H1 (cell line): Measurements from ENCODE around the gene TCP11. TPM values are rescaled to one million over a fixed set of nuclear protein-coding genes. Genes with fewer than 3 reads are reported as not detected.
A peak's percentile ranks its signal among the peaks of the same experiment; 100 is the strongest.

Source experiments
- CTCF ChIA-PET: fragments of 300-600 bp; sonication (Branson Sonifier 250); formaldehyde crosslinking; loops from one replicate; lab custom pipeline; 2021; ENCODE audit not compliant: partially characterized antibody; lab: Charles Lee
- POLR2A ChIA-PET: fragments of 300-600 bp; sonication (Branson Sonifier 250); formaldehyde crosslinking; loops from one replicate; lab custom pipeline; 2021; ENCODE audit warnings: inconsistent platforms; ENCODE audit not compliant: partially characterized antibody; lab: Charles Lee
- DNase-seq, 2 experiments: peaks; one replicate each; pipeline versions ENCODE4 v3.0.0 to v3.0.0-alpha.2; 2010 to 2022; ENCODE audit warnings: low spot score in 2 of 2, low read depth in 1 of 2, mixed read lengths in 1 of 2
- FAIRE-seq: peaks from 2 replicates; lab custom pipeline; 2011; peaks lifted over from hg19 to GRCh38; lab: Jason Lieb, UNC
- H2AFZ ChIP-seq: 2 replicates; pipeline ENCODE4 v1.8.1; 2012; ENCODE audit warnings: low read length, inconsistent platforms
- H2AK5ac ChIP-seq: 2 replicates; pipeline ENCODE4 v1.6.1; 2013; ENCODE audit warnings: low read depth, low read length
- H2BK120ac ChIP-seq: replicated peaks from 2 replicates; pipeline ENCODE3; 2013; ENCODE audit warnings: low read depth, low read length, inconsistent platforms
- H2BK12ac ChIP-seq: 2 replicates; pipeline ENCODE4 v1.6.1; 2013; ENCODE audit warnings: low read depth, low read length
- H2BK15ac ChIP-seq: 2 replicates; pipeline ENCODE4 v1.6.1; 2013; ENCODE audit warnings: low read length
- H2BK20ac ChIP-seq: 2 replicates; pipeline ENCODE4 v1.6.1; 2013; ENCODE audit warnings: low read length
- H2BK5ac ChIP-seq: 2 replicates; pipeline ENCODE4 v1.6.1; 2013; ENCODE audit warnings: low read depth, low read length
- H3K14ac ChIP-seq: 2 replicates; pipeline ENCODE4 v1.6.1; 2013; ENCODE audit warnings: inconsistent platforms; ENCODE audit not compliant: insufficient read length
- H3K18ac ChIP-seq: 2 replicates; pipeline ENCODE4 v1.6.1; 2013; ENCODE audit warnings: low read length; ENCODE audit errors: extremely low read depth
- H3K23ac ChIP-seq: 2 replicates; pipeline ENCODE4 v1.6.1; 2013; ENCODE audit warnings: inconsistent platforms; ENCODE audit not compliant: insufficient read length
- H3K23me2 ChIP-seq: 2 replicates; pipeline ENCODE4 v1.6.1; 2013; ENCODE audit warnings: low read depth, low read length
- H3K27ac ChIP-seq: 2 replicates; pipeline ENCODE4 v1.6.1; 2011; ENCODE audit warnings: low read depth, low read length, inconsistent platforms
- H3K27me3 ChIP-seq, 4 experiments: replicated peaks in 1 of 4; 1 replicate in 1 of 4; 2 replicates in 3 of 4; pipeline versions ENCODE4 v1.6.1 to v1.8.1; 2011 to 2013; ENCODE audit warnings: low read length in 3 of 4, mild to moderate bottlenecking in 3 of 4, inconsistent platforms in 2 of 4, mixed read lengths in 2 of 4, moderate library complexity in 1 of 4; ENCODE audit not compliant: control insufficient read depth in 3 of 4, insufficient read depth in 3 of 4; ENCODE audit errors: extremely low read depth in 1 of 4
- H3K36me3 ChIP-seq, 4 experiments: 2 replicates each; pipeline versions ENCODE4 v1.6.1 to v1.8.1; 2011 to 2013; ENCODE audit warnings: mild to moderate bottlenecking in 4 of 4, low read length in 3 of 4, moderate library complexity in 2 of 4, control low read depth in 1 of 4, inconsistent platforms in 1 of 4; ENCODE audit not compliant: insufficient read depth in 4 of 4, control insufficient read depth in 2 of 4
- H3K4ac ChIP-seq: replicated peaks from 2 replicates; pipeline ENCODE3; 2013; ENCODE audit warnings: low read length, low read depth, mixed read lengths, inconsistent platforms; ENCODE audit not compliant: insufficient read length
- H3K4me1 ChIP-seq, 4 experiments: replicated peaks in 1 of 4; 1 replicate in 1 of 4; 2 replicates in 3 of 4; pipeline versions ENCODE4 v1.6.1 to v1.8.1; 2011 to 2013; ENCODE audit warnings: low read length in 3 of 4, inconsistent platforms in 2 of 4, mixed read lengths in 1 of 4; ENCODE audit not compliant: insufficient read depth in 4 of 4, control insufficient read depth in 3 of 4
- H3K4me2 ChIP-seq, 2 experiments: 2 replicates each; pipeline versions ENCODE4 v1.6.1 to v1.8.1; 2011 to 2013; ENCODE audit warnings: low read depth in 2 of 2, low read length in 2 of 2, control low read depth in 1 of 2, inconsistent platforms in 1 of 2, mild to moderate bottlenecking in 1 of 2; ENCODE audit not compliant: insufficient read depth in 1 of 2
- H3K4me3 ChIP-seq, 4 experiments: fragments of 200-600, 300-600 bp in 1 of 4; sonication (generic), shearing (Covaris generic), sonication (Bioruptor Twin) in 1 of 4; 2 replicates each; pipeline versions ENCODE4 v1.5.1 to v1.8.1; 2011 to 2016; ENCODE audit warnings: low read length in 4 of 4, low read depth in 3 of 4, control low read depth in 2 of 4, inconsistent platforms in 2 of 4, mild to moderate bottlenecking in 2 of 4, mixed read lengths in 1 of 4, moderate library complexity in 1 of 4; ENCODE audit not compliant: insufficient read depth in 2 of 4; ENCODE audit errors: extremely low read depth in 1 of 4
- H3K56ac ChIP-seq: replicated peaks from 2 replicates; pipeline ENCODE3; 2013; ENCODE audit warnings: low read depth, mild to moderate bottlenecking, mixed read lengths, low read length, inconsistent platforms; ENCODE audit not compliant: insufficient read length
- H3K79me1 ChIP-seq: 2 replicates; pipeline ENCODE4 v1.6.1; 2013; ENCODE audit warnings: low read depth, low read length, control low read depth
- H3K79me2 ChIP-seq, 2 experiments: 2 replicates each; pipeline versions ENCODE4 v1.6.1 to v1.8.1; 2012 to 2013; ENCODE audit warnings: low read length in 2 of 2, mild to moderate bottlenecking in 2 of 2, inconsistent platforms in 1 of 2; ENCODE audit not compliant: insufficient read depth in 2 of 2, control insufficient read depth in 1 of 2
- H3K9ac ChIP-seq, 4 experiments: replicated peaks in 1 of 4; 1 replicate in 1 of 4; 2 replicates in 3 of 4; pipeline versions ENCODE4 v1.6.1 to v1.8.1; 2011 to 2013; ENCODE audit warnings: low read depth in 3 of 4, low read length in 3 of 4, control low read depth in 2 of 4, mild to moderate bottlenecking in 2 of 4, moderate library complexity in 2 of 4, inconsistent platforms in 1 of 4; ENCODE audit errors: extremely low read depth in 1 of 4
- H3K9me3 ChIP-seq, 2 experiments: 2 replicates each; pipeline versions ENCODE4 v1.6.1 to v1.8.1; 2012 to 2013; ENCODE audit warnings: mild to moderate bottlenecking in 2 of 2, moderate library complexity in 2 of 2, control low read depth in 1 of 2, inconsistent platforms in 1 of 2, low read depth in 1 of 2, low read length in 1 of 2, mixed read lengths in 1 of 2; ENCODE audit not compliant: insufficient read depth in 2 of 2
- H4K20me1 ChIP-seq, 2 experiments: replicated peaks in 1 of 2; 2 replicates each; pipeline versions ENCODE3 to v1.8.1; 2011 to 2013; ENCODE audit warnings: inconsistent platforms in 2 of 2, low read length in 2 of 2, mild to moderate bottlenecking in 1 of 2; ENCODE audit not compliant: insufficient read depth in 2 of 2, control insufficient read depth in 1 of 2
- H4K5ac ChIP-seq: 2 replicates; pipeline ENCODE4 v1.6.1; 2013; ENCODE audit warnings: low read length, low read depth, mixed read lengths, inconsistent platforms; ENCODE audit not compliant: insufficient read length
- H4K8ac ChIP-seq: 2 replicates; pipeline ENCODE4 v1.8.0; 2013; ENCODE audit warnings: mild to moderate bottlenecking, moderate library complexity, low read length, inconsistent platforms; ENCODE audit not compliant: insufficient read depth; ENCODE audit errors: extremely low read depth
- H4K91ac ChIP-seq: replicated peaks from 2 replicates; pipeline ENCODE3; 2013; ENCODE audit warnings: low read length, mixed read lengths, inconsistent platforms; ENCODE audit not compliant: insufficient read length
- NRF1 ChIP-seq: IDR thresholded peaks from 2 replicates; pipeline ENCODE4 v1.6.1; 2011; ENCODE audit warnings: mild to moderate bottlenecking, low read depth, low read length, improper control_type of control experiment
- WGBS, 2 experiments: shearing (Covaris generic) in 1 of 2; methylation state at CpG; one replicate each; pipeline versions ENCODE4 v1.1.6 to v1.1.7; 2013 to 2015; ENCODE audit warnings: low lambda C conversion rate in 2 of 2, mixed read lengths in 2 of 2, inconsistent platforms in 1 of 2, low coverage in 1 of 2, missing lambda C conversion rate in 1 of 2; ENCODE audit not compliant: insufficient replicate concordance in 2 of 2, insufficient coverage in 1 of 2, insufficient read length in 1 of 2; ENCODE audit errors: extremely low coverage in 1 of 2, missing lambda C conversion rate in 1 of 2; 5-methylcytosine and 5-hydroxymethylcytosine counted together
- polyA plus RNA-seq, 7 experiments: library from polyadenylated mRNA; depleted of rRNA in 3 of 7; stranded (reverse) in 5 of 7; unstranded in 2 of 7; fragments of >200 nt in 5 of 7; fragments of 200-250 nt in 2 of 7; gene quantifications; 1 replicate in 5 of 7; 2 replicates in 1 of 7; 4 replicates in 1 of 7; pipeline versions ENCODE4 v1.2.1 to v1.2.3, GENCODE V29; 2011 to 2013; ENCODE audit warnings: missing spikeins in 2 of 7, mixed read lengths in 2 of 7
- total RNA-seq: library from RNA; stranded (reverse); fragmentation: NEBNext Ultra II Directional; extraction: Animal tissue kit (Norgen Biotek cat#: 25700); gene quantifications from 2 replicates; pipeline ENCODE4 v1.2.1, GENCODE V29; 2021

The TCP11 gene
- total and polyA plus RNA-seq, 2 of the 8 experiments (the other 6 are each of a cell fraction or from before 2014, with no cell fraction given) = 0.11 TPM; not detected in 1

GRCh38 chr6:35073766-35074471 lies 67.2 kb downstream of the TCP11 start:
- Histone ChIP-seq H3K27ac (no peak overlapping the region), H3K79me2 (no peaks in the 10 kb centered on the region), H3K14ac (no peak overlapping the region), H4K5ac (no peak overlapping the region), H3K4ac (no peak overlapping the region), H3K9me3 (no peaks in the 10 kb centered on the region), H2BK5ac (no peak overlapping the region), H4K20me1 (no peaks in the 10 kb centered on the region), H3K4me3 (no peak overlapping the region), H3K23ac (no peak overlapping the region), H3K27me3 (no peaks in the 10 kb centered on the region), H3K36me3 (peaks cover 0 to 5% (median 2%) of the 10 kb centered on the region in 4 experiments; a peak in 3 of 8 replicates), H3K79me1 (no peaks in the 10 kb centered on the region; the same call in 1 of the 2 replicates), H3K4me2 (no peak overlapping the region), H2BK120ac (no peak overlapping the region), H3K56ac (no peak overlapping the region), H2AK5ac (no peak overlapping the region), H2BK12ac (no peak overlapping the region), H3K23me2 (no peaks in the 10 kb centered on the region; the same call in 1 of the 2 replicates), H3K18ac (no peak overlapping the region), H3K9ac (no peak overlapping the region), H2AFZ (no peak overlapping the region), H2BK15ac (no peak overlapping the region), H4K8ac (0 out of 2 replicates have a peak overlapping the region, but pooled peaks have one; percentile 0), H3K4me1 (peaks cover 4 to 19% (median 9%) of the 10 kb centered on the region in 4 experiments), H2BK20ac (no peak overlapping the region), H4K91ac (no peak overlapping the region)
- no peak for FAIRE-seq
- WGBS, 2 experiments = 90% methylated on average over 20 of the region's 20 CpGs; no CpG with 5 or more reads in 1 of the 2 experiments
- no peak for DNase-seq
- POLR2A ChIA-PET = no interaction called here
- no peak for TF ChIP-seq NRF1
- CTCF ChIA-PET = interaction anchor here (0.6 to 8.6 kb wide), 9 partner anchors 8 to 87 kb away, joined by 3 to 52 read pairs (median 5); no protein-coding TSS in a partner anchor
